Right lung (tissue), 5 donors: ENCODE results near the gene UROC1. TPM values are rescaled to one million over a fixed set of nuclear protein-coding genes. Genes with fewer than 3 reads are reported as not detected.

Experiments used
- DNase-seq, 2 donors: peaks; one replicate each; pipeline ENCODE4 v3.0.0-alpha.2; 2013
- polyA plus RNA-seq, 5 donors: library from polyadenylated mRNA; unstranded; fragments of 120-200 nt; gene quantifications; one replicate each; pipeline versions ENCODE4 v1.2.1 to v1.2.3, GENCODE V29; 2013; ENCODE audit warnings: inconsistent platforms in 1 of 5, low replicate concordance in 1 of 5; ENCODE audit not compliant: insufficient read length in 5 of 5, insufficient read depth in 1 of 5

Gene UROC1
- polyA plus RNA-seq, 5 donors = 0.08 to 0.23 (median 0.17) TPM; not detected in 1

DNA sequence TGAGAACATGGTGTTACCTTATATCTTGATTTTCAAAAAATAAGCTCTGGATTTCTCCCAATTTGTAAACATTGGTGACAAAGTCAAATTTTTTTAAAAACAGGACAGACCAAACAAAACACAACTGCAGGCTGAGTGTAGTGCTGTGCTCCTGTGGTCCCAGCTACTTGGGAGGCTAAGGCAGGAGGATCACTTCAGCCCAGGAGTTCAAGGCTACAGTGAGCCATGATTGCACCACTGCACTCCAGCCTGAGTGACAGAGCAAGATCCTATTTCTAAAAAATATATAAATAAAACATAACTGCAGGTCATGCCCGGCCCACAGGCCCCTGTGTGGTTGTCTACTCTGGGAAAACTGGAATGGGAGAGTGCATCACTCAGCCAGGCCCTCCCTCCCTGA is 37.9 kb downstream of the UROC1 start:
- no peak for DNase-seq

DNA sequence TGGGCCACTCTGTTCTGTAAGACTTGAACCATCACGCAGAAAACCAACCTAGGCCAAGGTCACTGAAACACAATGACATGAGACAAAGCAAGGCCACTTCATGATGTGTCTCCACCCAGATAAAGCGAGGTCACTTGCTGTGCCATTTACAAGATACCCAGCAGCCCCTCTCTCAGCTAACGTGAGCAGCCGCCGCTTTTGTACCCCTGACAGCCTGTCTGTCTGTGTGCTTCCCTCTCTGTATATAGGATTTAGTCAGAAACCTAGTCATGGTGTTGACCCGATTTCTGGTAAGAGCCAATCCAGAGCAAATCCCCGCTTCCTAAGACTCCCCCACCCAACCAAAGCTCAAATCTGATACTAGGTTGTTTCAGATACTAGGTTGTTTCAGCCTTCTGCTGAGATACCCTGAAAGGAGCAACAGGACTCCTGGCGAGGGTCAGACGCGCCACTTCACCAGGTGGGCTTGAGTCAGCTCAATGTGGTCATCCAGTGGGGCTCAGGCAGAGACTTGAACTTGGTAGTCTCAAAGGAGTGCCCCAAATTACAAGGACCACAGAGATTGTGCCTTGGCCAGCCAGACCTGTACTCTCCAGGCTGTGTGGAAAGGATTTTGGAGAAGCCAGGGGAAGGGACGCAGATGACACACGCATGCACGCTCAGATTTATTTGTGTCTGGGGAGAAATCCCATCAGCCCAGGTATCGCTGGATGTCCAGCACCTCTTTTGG is 38.8 kb downstream of the UROC1 start:
- DNase-seq = no peak

GRCh38 chr3:126477061-126477380 is 40.6 kb downstream of the UROC1 start:
- DNase-seq = no peak

- peak; percentile 52 to 64 for DNase-seq
Measured at GRCh38 chr3:126476166-126477060, 41.2 kb downstream of the UROC1 start.

DNA sequence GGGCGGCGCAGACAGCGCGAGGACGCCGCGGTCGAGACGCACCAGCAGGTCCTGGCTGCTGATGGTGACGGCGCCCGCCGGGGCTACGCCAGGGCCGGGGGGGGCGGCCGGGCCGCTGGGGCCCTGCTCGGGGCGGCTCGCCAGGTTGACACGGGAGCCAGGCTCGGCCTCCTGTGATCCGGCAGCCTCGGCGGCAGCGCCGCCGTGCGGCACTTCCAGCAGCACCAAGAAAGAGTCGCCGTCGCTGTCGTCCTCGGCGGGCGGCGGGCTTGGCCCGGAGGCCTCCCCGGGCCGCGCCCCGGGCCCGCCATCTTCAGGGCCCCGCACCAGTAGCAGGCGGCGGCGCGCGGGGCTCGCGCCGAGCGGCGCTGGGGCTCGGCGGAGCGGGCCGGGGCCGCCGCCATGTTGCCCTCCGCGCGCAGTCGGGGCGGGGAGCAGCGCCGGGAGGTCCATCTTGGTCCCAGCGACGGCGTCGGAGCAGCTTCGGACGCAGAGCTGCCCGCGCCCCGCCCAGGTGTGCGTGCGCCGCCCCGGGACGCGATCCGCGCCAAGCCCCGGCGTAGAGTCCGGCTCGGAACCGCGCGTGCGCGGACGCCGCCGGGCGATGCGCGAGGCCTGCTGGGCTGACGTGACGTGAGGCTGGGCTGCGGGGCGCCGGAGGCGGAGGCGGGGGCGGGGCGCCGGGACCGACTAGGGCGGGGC is 42.0 kb downstream of the UROC1 start, which contains the start of gene ZXDC:
TSS of gene ZXDC (minus strand) at position 479 of the 702 bp plus-strand sequence. CDS start at position 453, 26 bp downstream.
- DNase-seq = peak; percentile 95

DNA sequence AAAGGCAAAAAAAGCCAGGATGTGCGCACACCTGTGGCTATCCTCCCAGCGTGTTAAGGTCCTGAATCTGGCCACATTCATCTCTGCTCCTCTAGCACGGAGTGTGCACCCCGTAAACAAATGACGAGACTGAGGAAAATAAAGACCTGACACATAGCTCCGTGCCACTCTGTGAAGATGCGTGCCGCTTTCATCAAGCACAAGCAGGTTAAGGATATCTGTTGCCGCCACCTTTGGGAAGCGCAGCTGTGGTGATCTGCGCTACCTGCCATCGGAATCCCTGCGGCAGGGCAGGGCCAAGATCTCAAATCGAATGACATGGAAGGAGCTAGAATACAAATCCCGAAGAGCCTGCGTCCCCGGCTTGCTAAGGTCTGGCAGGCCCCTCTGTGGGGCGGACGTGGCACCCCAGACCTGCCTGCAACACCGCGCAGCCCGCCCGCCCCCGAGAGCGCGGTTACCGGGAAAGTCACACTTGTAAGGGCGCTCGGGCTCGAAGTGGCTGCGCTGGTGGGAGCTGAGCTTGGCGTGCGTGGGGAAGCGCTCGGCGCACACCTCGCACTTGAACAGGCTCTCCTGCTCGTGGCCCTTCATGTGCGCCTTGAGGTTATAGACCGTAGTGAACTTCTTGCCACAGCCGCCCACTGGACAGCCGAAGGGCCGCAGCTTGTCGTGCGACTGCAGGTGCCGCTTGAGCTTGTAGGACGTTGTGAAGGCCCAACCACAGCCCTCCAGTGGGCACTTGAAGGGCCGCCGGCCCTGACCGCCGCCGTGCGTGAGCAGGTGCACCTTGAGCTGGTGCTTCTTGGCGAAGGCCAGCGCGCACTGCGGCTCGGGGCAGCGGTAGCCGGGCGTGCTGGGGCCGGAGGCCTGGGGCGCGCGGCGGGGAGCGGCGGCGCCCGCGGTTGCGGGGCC is 42.8 kb downstream of the UROC1 start:
- DNase-seq = peak; percentile 23 to 42

GRCh38 chr3:126473292-126474168 is 44.0 kb downstream of the UROC1 start:
- DNase-seq = no peak

- DNase-seq = peak in 1 of 2 donors; percentile 12
Measured at GRCh38 chr3:126472277-126473006, 45.1 kb downstream of the UROC1 start.

- no peak for DNase-seq
Measured at GRCh38 chr3:126469479-126469878, 48.1 kb downstream of the UROC1 start.

DNA sequence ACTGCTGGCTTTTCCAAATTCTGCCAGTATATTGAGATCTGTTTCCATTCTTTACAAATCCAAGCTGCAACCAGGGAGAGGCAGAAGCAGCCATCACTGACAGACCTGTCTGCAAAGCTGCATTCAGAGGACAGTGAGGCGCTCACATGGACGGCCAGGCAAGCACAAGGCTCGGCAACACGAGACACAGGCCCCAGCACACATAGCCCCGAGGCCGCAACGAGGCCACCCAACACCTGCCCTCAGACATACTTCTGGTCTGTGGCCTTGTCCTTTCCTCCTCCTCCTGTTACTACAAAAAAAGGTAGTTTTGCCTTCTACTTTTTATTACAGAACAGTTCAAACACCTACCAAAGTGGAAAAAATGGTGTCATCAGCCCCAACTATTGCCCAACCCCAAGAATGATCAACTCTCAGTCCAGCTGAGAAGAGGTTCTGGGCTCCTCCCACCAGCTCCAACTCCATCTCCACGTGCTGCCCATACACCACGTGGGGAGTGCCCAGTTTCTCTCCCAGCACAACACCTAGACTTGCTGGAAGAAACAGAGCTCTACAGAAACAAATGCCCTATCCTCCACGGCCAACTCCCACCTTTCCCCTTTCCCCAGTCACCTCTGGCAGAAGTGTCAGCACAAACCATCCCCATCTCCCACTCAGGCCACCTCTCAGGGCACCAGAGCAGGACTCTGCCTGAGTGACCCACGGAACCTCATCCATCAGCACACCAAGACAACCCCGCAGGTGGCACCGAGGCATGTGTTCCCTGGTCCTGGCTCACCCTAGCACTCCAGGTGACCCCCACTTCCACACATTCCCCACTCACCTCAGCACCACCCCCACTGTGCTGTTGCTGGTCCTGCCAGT is 49.3 kb downstream of the UROC1 start:
- DNase-seq = no peak

DNA sequence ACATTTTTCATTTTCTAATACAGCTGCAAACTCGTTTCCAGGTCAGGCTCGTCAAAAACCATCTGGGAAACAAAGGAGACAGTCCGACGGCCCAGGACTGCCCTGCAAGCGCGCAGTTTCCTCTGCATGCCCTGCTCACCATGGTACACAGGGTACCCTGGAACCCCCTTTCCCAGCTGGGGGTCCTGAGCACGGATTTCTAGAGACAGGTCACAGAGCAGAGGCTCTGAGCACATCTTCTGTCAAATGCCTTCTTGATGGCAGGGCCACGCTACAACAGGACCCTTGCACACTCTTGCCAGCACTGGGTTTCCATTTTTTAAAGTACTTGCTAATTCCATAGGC is 50.0 kb downstream of the UROC1 start:
- no peak for DNase-seq

DNA sequence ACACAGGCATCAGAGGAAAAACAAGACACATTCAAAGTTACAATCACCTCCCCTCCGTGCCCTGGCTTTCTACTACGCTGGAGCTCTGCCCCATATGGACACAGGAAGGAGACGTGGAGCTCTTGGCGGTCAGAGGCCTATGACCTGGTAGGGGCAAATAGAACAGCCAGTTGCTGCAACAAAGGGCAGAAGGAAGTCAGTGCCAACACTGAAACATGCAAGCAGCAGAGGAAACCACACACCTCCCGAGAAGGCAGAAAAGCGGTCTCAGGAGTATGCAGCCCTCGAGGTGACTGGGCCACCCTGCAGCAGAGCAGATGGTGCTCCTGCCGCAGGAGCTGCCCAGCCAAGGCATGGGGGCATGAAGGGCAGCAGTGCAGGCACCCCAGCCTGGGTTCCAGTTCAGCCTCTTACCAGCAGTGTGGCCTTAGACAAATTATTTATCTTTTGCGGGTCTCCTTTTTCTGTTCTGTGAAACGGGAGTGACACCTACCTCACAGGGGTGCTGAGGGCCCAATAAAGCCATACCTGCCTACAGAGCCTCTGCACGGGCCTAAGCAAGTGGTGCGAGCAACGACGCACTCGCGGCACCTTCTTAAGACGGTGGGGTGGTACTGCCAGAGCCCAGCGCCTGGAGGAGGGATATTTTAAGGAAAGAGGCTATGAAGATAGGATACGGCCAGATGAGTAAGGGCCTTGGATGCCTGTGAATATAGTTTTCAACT is 50.5 kb downstream of the UROC1 start:
- no peak for DNase-seq

DNA sequence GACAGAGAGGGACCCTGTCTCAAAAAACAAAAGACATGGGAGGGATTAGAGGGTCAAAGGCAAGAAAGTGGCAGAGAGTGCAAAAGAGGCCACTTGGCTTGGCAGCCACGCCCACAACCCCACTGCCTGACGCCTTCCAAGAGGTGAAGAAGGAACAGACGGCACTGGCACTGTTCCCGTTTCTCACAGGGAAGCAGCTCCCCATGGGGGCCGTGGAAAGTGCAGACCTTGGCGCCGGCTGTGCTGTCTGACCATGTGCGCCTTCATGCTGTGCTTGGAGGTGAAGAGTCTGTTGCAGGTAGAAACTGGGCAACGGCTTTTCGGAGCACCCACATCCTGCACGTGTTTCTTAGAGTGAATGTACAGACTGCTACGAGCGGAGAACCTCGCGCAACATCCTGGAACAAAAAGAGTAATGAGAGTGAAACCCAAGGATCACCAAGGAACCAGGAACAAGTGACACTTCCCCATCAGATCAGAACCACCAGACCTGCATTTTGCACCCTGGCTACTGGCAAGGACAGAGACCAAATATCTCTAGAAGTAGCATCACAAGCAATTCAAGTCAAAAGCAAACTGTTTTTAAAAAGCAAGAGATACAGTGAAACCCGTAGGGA is 51.5 kb downstream of the UROC1 start:
- DNase-seq = no peak

DNA sequence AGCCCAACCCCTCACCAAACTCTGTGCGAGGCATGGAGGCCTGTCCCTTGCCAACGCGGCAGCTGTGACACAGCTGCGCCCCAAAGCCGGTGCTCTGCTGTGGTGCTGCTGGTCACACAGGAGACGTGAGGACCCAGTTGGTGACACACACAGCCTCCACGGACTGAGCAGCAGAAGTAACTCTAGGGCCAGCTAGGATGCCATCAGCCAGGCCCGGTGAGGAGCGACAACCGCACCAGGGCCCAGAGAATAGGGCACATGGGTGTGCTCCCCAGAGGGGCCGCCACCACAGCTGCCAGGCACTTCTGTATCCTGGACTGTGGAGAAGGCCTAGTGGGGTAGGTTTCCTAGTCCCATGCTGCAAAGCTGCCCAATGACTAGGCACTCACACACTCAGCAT is 52.6 kb downstream of the UROC1 start:
- DNase-seq = no peak

- no peak for DNase-seq
Measured at GRCh38 chr3:126464494-126464893, 53.1 kb downstream of the UROC1 start.

- no peak for DNase-seq
Measured at GRCh38 chr3:126464093-126464492, 53.5 kb downstream of the UROC1 start.

DNA sequence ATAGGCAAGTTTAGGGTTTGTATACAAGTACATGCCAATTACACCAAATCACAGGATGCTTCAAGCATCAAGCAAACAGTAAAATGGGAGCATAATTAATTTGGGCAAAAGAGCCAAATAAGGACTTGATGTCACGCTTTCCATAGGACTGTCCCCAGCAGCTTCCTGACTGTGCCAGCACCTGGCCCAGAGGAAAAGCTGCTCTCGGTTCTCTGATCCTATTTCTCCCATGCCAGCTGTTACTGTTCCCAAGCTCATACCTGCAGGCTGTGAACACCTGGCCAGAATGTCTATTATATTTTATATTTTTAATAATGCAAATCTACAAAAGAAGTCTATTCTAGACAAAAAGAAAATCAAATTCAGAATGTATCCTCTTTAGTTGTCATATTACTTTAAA is 54.1 kb downstream of the UROC1 start:
- no peak for DNase-seq
